Panc1 (cell line): ENCODE results near the gene TMEM37. TPM values are rescaled to one million over a fixed set of nuclear protein-coding genes. Genes with fewer than 3 reads are reported as not detected.

ENCODE experiments used
- ATAC-seq: fragments of 200-7000 bp; cut with Tn5 transposase; 2 replicates; pipeline ENCODE4 v1.9.1; 2020; ENCODE audit warnings: mild to moderate bottlenecking, moderate library complexity
- BruUV-seq: library from RNA; stranded (reverse); fragments of 400-500 nt; replicated peaks from 2 replicates; lab custom pipeline; 2021; lab: Mats Ljungman, UMichigan
- CTCF ChIA-PET: fragments of 300-600 bp; sonication (Branson Sonifier 250); formaldehyde crosslinking; loops from one replicate; lab custom pipeline; 2022; ENCODE audit warnings: antibody characterized with exemption; lab: Charles Lee
- POLR2A ChIA-PET: fragments of 300-600 bp; sonication (Branson Sonifier 250); formaldehyde crosslinking; loops from one replicate; lab custom pipeline; 2022; ENCODE audit warnings: antibody characterized with exemption; lab: Charles Lee
- DNase-seq: peaks from one replicate; pipeline ENCODE4 v3.0.0-alpha.2; 2010; ENCODE audit warnings: low read depth, low spot score
- H3K27ac ChIP-seq: 2 replicates; pipeline ENCODE4 v1.5.1; 2011; ENCODE audit warnings: mild to moderate bottlenecking, low read length, inconsistent platforms
- H3K27me3 ChIP-seq: fragments of 200-500 bp; sonication (Bioruptor generic); 2 replicates; pipeline ENCODE4 v1.6.0; 2014; ENCODE audit warnings: low read length, inconsistent platforms; ENCODE audit not compliant: control insufficient read depth, insufficient read depth
- H3K36me3 ChIP-seq: fragments of 200-500 bp; sonication (Bioruptor generic); 2 replicates; pipeline ENCODE4 v1.5.1; 2014; ENCODE audit warnings: inconsistent platforms, mild to moderate bottlenecking, low read length, moderate library complexity; ENCODE audit not compliant: control insufficient read depth, insufficient read depth
- H3K4me1 ChIP-seq: 2 replicates; pipeline ENCODE4 v1.5.1; 2011; ENCODE audit warnings: inconsistent platforms, mild to moderate bottlenecking, low read length, moderate library complexity; ENCODE audit not compliant: control insufficient read depth, insufficient read depth
- H3K4me3 ChIP-seq, 2 experiments: 2 replicates each; pipeline ENCODE4 v1.5.1; 2011 to 2012; ENCODE audit warnings: low read depth in 2 of 2, low read length in 2 of 2, mild to moderate bottlenecking in 2 of 2, inconsistent platforms in 1 of 2, moderate library complexity in 1 of 2
- H3K9me3 ChIP-seq: fragments of 200-500 bp; sonication (Bioruptor generic); 2 replicates; pipeline ENCODE4 v1.5.1; 2014; ENCODE audit warnings: low read depth, mild to moderate bottlenecking, inconsistent platforms, low read length, moderate library complexity; ENCODE audit not compliant: control insufficient read depth, insufficient read depth
- POLR2AphosphoS5 ChIP-seq: IDR thresholded peaks from 2 replicates; pipeline ENCODE4 v1.6.1; 2012; ENCODE audit warnings: mild to moderate bottlenecking, low read depth, low read length, moderate library complexity
- REST ChIP-seq, 2 experiments: IDR thresholded peaks; 2 replicates each; pipeline ENCODE4 v1.6.1; 2011 to 2012; ENCODE audit warnings: low read depth in 2 of 2, control low read depth in 1 of 2, low read length in 1 of 2, mild to moderate bottlenecking in 1 of 2, moderate library complexity in 1 of 2; ENCODE audit not compliant: insufficient read depth in 1 of 2
- SIN3A ChIP-seq: IDR thresholded peaks from 2 replicates; pipeline ENCODE4 v1.6.1; 2012; ENCODE audit warnings: low read depth, mild to moderate bottlenecking, low read length, moderate library complexity, borderline replicate concordance; ENCODE audit not compliant: insufficient read depth
- TCF7L2 ChIP-seq: IDR thresholded peaks from 2 replicates; pipeline ENCODE4 v1.6.1; 2011; ENCODE audit warnings: mild to moderate bottlenecking, low read depth, low read length, inconsistent platforms
- in situ Hi-C: cut with HindIII; loops from 2 replicates; pipeline ENCODE4 v1.10.0; 2016; ENCODE audit warnings: low sequenced_read_pairs, low pct_unique_long_range_greater_than_20kb
- intact Hi-C: fragments of 100-400 bp; cut with micrococcal nuclease; formaldehyde crosslinking; loops from one replicate; pipeline ENCODE4 v1.10.0; 2022; ENCODE audit not compliant: unreplicated experiment
- total RNA-seq: library from RNA; stranded (reverse); gene quantifications from one replicate; pipeline ENCODE4 v1.2.1, GENCODE V29; 2021; ENCODE audit not compliant: unreplicated experiment
- TF ChIP-seq, protein P1 (sequence below): fragments of 450-650 bp; IDR thresholded peaks from 2 replicates; pipeline ENCODE4 v1.5.1; 2017; ENCODE audit warnings: mild to moderate bottlenecking

TMEM37 gene
- total RNA-seq, 1 experiment from 2014 or later, result 0.28 TPM

GRCh38 chr2:119486196-119486827 is 54.7 kb downstream of the TMEM37 start:
- in situ Hi-C loops, result no loop called here
- no peak for ATAC-seq
- H3K27me3 ChIP-seq, result no peaks in the 10 kb centered on the region
- TF ChIP-seq, protein P1, sequence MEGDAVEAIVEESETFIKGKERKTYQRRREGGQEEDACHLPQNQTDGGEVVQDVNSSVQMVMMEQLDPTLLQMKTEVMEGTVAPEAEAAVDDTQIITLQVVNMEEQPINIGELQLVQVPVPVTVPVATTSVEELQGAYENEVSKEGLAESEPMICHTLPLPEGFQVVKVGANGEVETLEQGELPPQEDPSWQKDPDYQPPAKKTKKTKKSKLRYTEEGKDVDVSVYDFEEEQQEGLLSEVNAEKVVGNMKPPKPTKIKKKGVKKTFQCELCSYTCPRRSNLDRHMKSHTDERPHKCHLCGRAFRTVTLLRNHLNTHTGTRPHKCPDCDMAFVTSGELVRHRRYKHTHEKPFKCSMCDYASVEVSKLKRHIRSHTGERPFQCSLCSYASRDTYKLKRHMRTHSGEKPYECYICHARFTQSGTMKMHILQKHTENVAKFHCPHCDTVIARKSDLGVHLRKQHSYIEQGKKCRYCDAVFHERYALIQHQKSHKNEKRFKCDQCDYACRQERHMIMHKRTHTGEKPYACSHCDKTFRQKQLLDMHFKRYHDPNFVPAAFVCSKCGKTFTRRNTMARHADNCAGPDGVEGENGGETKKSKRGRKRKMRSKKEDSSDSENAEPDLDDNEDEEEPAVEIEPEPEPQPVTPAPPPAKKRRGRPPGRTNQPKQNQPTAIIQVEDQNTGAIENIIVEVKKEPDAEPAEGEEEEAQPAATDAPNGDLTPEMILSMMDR, result no peak
- no peak for TF ChIP-seq POLR2AphosphoS5
- ChIA-PET CTCF (no interaction called here), POLR2A (interaction anchor here (0.6 kb wide), 1 partner anchor 85 kb away, joined by 9 read pairs; no protein-coding TSS in a partner anchor)
- no peaks in the 10 kb centered on the region for H3K9me3 ChIP-seq
- no TSS peak for BruUV-seq
- no peaks in the 10 kb centered on the region for H3K36me3 ChIP-seq
- H3K27ac ChIP-seq, result no peak overlapping the region
- intact Hi-C loops, result no loop called here
- H3K4me1 ChIP-seq, result no peaks in the 10 kb centered on the region
- no peak for DNase-seq
- no peak overlapping the region for H3K4me3 ChIP-seq

GRCh38 chr2:119486886-119487285 is 55.2 kb downstream of the TMEM37 start:
- Histone ChIP-seq H3K27ac (no peak overlapping the region), H3K4me1 (peaks cover 4% of the 10 kb centered on the region), H3K4me3 (no peak overlapping the region), H3K9me3 (no peaks in the 10 kb centered on the region), H3K36me3 (no peaks in the 10 kb centered on the region), H3K27me3 (no peaks in the 10 kb centered on the region)
- TF ChIP-seq, protein P1, result no peak
- TF ChIP-seq TCF7L2, result no peak
- no peak for TF ChIP-seq REST (IDR thresholded peaks at IDR 0.05; ENCODE audit: insufficient read depth in 1 of 2, low read depth in 2 of 2, low read length in 1 of 2)
- no peak for TF ChIP-seq SIN3A
- TF ChIP-seq POLR2AphosphoS5, result no peak
- ChIA-PET POLR2A (no interaction called here), CTCF (no interaction called here)
- intact Hi-C loops, result no loop called here
- in situ Hi-C loops, result no loop called here
- DNase-seq (no peak), ATAC-seq (no peak)
- no TSS peak for BruUV-seq
